Fibroblast of peridontal ligament (primary cell): ENCODE data around the gene OR2Y1.
"Not testable (repeated sequence)": the region's sequence is repeated elsewhere in the genome, so short reads cannot be mapped to it uniquely, and the experiment has no call there.

Source experiments
- DNase-seq: peaks from one replicate; pipeline ENCODE4 v3.0.0-alpha.2; 2010; ENCODE audit errors: extremely low read depth

OR2Y1 gene

GRCh38 chr5:180739958-180740357 is at the start of gene OR2Y1:
TSS of gene OR2Y1 (minus strand) at chr5:180740058. CDS start at chr5:180740058, 0 bp downstream.
- DNase-seq: no peak

GRCh38 chr5:180788651-180789410 is 49.0 kb upstream of the OR2Y1 start:
- DNase-seq: not testable (repeated sequence)

GRCh38 chr5:180787711-180788431 is 48.0 kb upstream of the OR2Y1 start:
- no peak for DNase-seq

- no peak for DNase-seq
Observed at GRCh38 chr5:180786531-180787398, 46.9 kb upstream of the OR2Y1 start.

GRCh38 chr5:180785794-180786221 is 46.0 kb upstream of the OR2Y1 start:
- peak; percentile 74 for DNase-seq

- DNase-seq: peak; percentile 75
Observed at GRCh38 chr5:180785121-180785781, 45.4 kb upstream of the OR2Y1 start.

GRCh38 chr5:180784497-180785097 is 44.7 kb upstream of the OR2Y1 start:
- DNase-seq: peak; percentile 90

- DNase-seq: no peak
Observed at GRCh38 chr5:180783340-180784052, 43.6 kb upstream of the OR2Y1 start.

- no peak for DNase-seq
Observed at GRCh38 chr5:180782748-180783147, 42.9 kb upstream of the OR2Y1 start.

GRCh38 chr5:180781900-180782326 is 42.1 kb upstream of the OR2Y1 start:
- DNase-seq: not testable (repeated sequence)

GRCh38 chr5:180779985-180780610 is 40.2 kb upstream of the OR2Y1 start:
- no peak for DNase-seq

- no peak for DNase-seq
Observed at GRCh38 chr5:180777475-180777874, 37.6 kb upstream of the OR2Y1 start.

GRCh38 chr5:180776376-180776775 is 36.5 kb upstream of the OR2Y1 start:
- DNase-seq: no peak

- DNase-seq: no peak
Observed at GRCh38 chr5:180775624-180776023, 35.8 kb upstream of the OR2Y1 start.

GRCh38 chr5:180771839-180772238 is 32.0 kb upstream of the OR2Y1 start:
- no peak for DNase-seq

- DNase-seq: no peak
Observed at GRCh38 chr5:180769821-180770220, 30.0 kb upstream of the OR2Y1 start.

GRCh38 chr5:180755601-180756000 is 15.7 kb upstream of the OR2Y1 start:
- DNase-seq: no peak

GRCh38 chr5:180744253-180744652 is 4.4 kb upstream of the OR2Y1 start:
- no peak for DNase-seq

- DNase-seq: no peak
Observed at GRCh38 chr5:180742727-180743126, 2.9 kb upstream of the OR2Y1 start.

- DNase-seq: not testable (repeated sequence)
Observed at GRCh38 chr5:180740953-180741352, 1.1 kb upstream of the OR2Y1 start.
